ENCODE measurements around the gene INO80.

Gene INO80

GRCh38 chr15:40986820-40987219 is 129.3 kb downstream of the INO80 start:
- no peak overlapping the region for H3K4me3 ChIP-seq (ENCODE audit: low read depth, low read length)
- TF ChIP-seq CTCF (IDR thresholded peaks at IDR 0.05; ENCODE audit: control insufficient read depth, extremely low read depth, insufficient read depth) = no peak
- DNase-seq (ENCODE audit: low read depth) = no peak

GRCh38 chr15:40985541-40986330 is 130.3 kb downstream of the INO80 start:
- TF ChIP-seq CTCF (IDR thresholded peaks at IDR 0.05; ENCODE audit: control insufficient read depth, extremely low read depth, insufficient read depth) = no peak
- H3K4me3 ChIP-seq (ENCODE audit: low read depth, low read length) = no peak overlapping the region
- no peak for DNase-seq (ENCODE audit: low read depth)

GRCh38 chr15:40984964-40985363 is 131.1 kb downstream of the INO80 start:
- DNase-seq (ENCODE audit: low read depth) = no peak
- no peak overlapping the region for H3K4me3 ChIP-seq (ENCODE audit: low read depth, low read length)
- no peak for TF ChIP-seq CTCF (IDR thresholded peaks at IDR 0.05; ENCODE audit: control insufficient read depth, extremely low read depth, insufficient read depth)

GRCh38 chr15:40984406-40984805 is 131.7 kb downstream of the INO80 start:
- no peak for DNase-seq (ENCODE audit: low read depth)
- H3K4me3 ChIP-seq (ENCODE audit: low read depth, low read length) = no peak overlapping the region
- TF ChIP-seq CTCF (IDR thresholded peaks at IDR 0.05; ENCODE audit: control insufficient read depth, extremely low read depth, insufficient read depth) = no peak

GRCh38 chr15:40982855-40983254 is 133.2 kb downstream of the INO80 start:
- H3K4me3 ChIP-seq (ENCODE audit: low read depth, low read length) = no peak overlapping the region
- no peak for DNase-seq (ENCODE audit: low read depth)
- TF ChIP-seq CTCF (IDR thresholded peaks at IDR 0.05; ENCODE audit: control insufficient read depth, extremely low read depth, insufficient read depth) = no peak

GRCh38 chr15:40981186-40981585 is 134.9 kb downstream of the INO80 start:
- no peak for DNase-seq (ENCODE audit: low read depth)
- TF ChIP-seq CTCF (IDR thresholded peaks at IDR 0.05; ENCODE audit: control insufficient read depth, extremely low read depth, insufficient read depth) = no peak
- no peak overlapping the region for H3K4me3 ChIP-seq (ENCODE audit: low read depth, low read length)

- no peak for DNase-seq (ENCODE audit: low read depth)
- no peak overlapping the region for H3K4me3 ChIP-seq (ENCODE audit: low read depth, low read length)
- no peak for TF ChIP-seq CTCF (IDR thresholded peaks at IDR 0.05; ENCODE audit: control insufficient read depth, extremely low read depth, insufficient read depth)
Observed at GRCh38 chr15:40978562-40978961, 137.5 kb downstream of the INO80 start.

Measured in LNCaP clone FGC (cell line).